ENCODE measurements around the gene OR5K4.

Gene OR5K4

DNA sequence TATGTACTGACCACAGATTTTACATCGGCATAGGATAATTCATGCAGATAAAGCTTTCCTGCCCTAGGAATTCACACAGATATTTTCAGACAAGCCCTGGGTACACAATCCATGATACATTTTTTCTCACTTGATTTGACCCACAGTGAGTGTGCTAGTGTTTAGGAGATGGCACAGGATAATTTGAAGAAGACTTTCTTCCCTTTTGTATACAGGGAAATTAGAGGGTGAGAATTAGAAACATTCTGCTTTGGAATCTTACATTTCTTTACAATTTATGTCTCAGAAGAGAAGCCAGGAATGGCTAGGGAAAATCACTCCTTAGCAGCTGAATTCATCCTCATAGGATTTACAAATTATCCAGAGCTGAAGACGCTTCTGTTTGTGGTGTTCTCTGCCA lies at the start of gene OR5K4:
Gene OR5K4 (plus strand): TSS at position 301 of the 400 bp plus-strand sequence. CDS start 0 bp downstream, at position 301.
- DNase-seq = no peak

GRCh38 chr3:98322101-98322500 lies 31.6 kb upstream of the OR5K4 start:
- DNase-seq = no peak

GRCh38 chr3:98322686-98323085 lies 31.0 kb upstream of the OR5K4 start:
- DNase-seq = no peak

DNA sequence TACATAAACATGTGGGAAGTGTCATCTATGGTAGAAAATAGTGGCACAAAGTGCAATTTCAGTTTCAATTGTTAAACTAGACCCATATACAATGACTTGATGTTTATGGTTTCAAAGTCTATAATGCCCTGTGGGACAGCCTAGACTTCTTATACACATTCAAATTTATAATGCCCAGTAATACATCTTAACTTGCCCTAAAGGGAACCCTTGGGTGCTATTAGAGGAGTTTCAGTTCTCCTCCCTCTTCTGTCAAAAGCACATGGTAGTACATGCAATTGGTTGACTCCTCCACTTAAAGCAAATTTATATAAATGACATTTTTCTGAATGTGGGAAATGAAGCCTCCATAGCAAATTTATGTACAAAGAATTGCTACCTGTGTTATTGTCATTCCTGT lies 30.2 kb upstream of the OR5K4 start:
- DNase-seq = peak; percentile 51

DNA sequence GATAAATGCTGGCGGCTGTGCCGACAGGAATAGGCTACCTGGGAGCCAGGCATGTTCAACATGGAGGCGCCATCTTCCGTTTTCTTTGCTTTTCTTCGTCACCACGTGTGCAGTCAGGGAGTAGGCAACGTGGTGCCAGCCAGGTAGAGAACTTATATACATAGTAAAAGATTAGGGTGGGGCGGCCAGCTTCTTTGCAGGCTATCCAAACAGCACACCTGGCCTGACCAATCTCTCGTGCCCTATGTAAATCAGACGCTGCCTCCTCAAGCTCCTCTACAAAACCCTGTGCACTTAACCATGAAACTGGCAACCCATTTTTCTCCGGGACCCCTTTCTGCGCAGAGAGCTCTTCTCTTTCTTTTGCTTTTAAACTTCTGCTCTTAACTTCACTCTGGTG lies 28.6 kb upstream of the OR5K4 start:
- no peak for DNase-seq

- DNase-seq = no peak
These were observed 27.4 kb upstream of the OR5K4 start for GRCh38 chr3:98326105-98326893.

- DNase-seq = no peak
These were observed 26.7 kb upstream of the OR5K4 start for GRCh38 chr3:98326945-98327344.

GRCh38 chr3:98328933-98329332 lies 24.7 kb upstream of the OR5K4 start:
- DNase-seq = no peak

DNA sequence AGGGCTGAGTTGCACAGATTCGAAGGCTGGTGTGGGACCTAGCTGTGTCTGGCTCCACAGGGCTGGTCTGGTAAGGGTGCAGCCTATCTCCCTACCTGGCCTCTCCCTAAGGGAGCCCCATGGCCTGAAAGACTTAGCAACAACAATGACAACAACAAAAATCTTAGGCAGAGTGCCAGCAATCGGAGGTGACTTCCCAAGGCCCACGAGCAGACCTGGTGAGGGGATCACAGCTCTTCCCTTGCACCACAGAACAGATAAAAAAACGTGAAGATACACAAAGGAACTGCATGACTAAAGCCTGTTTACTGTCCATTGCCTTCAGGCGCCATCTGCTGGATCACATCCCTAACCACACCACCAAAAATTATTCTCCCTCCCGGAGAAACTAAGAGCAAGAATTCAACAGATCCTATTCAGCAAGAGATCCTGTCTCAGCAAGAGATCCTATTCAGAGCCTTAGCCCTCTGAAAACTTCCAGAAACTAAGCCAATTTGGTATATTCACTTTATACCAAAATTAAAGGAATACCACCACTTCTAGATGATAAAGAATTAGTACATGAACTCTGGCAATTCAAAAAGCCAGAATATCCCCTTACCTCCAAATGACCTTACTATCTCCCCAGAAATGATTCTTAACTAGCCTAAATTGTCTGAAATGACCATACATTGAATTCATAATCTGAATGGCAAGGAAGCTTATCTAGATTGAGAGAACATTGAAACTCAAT lies 24.1 kb upstream of the OR5K4 start:
- DNase-seq = peak; percentile 34

- no peak for DNase-seq
These were observed 22.3 kb upstream of the OR5K4 start for GRCh38 chr3:98331329-98331728.

DNA sequence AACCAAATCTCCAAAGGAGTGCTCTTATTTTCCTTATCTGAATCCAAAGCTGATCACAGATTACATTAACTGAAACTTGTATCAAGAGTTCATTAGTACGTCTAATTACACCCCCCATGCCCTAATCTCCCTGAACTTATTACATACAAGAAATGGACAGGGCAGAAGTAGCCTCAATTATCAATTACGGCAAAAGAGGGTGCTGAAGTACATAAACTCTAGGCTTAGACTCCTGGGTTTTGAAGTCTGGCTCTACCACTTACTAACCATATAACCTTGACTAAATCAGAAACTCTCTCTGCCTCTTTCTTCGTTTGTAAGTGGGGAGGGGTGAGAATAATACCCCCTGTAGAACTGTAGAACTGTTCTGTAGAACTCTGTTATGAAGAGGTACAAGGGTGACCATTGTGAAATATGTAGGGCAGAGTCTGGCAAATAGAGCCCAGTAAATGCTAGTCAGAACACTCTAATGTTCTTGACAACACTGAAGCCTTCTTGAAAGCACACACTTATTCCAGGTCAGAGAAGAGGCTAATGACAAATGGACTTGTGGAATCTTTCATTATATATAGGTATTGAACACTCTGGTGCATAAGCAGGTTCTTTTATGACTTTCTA lies 19.6 kb upstream of the OR5K4 start:
- peak; percentile 26 for DNase-seq

- no peak for DNase-seq
These were observed 14.6 kb upstream of the OR5K4 start for GRCh38 chr3:98339031-98339430.

GRCh38 chr3:98341758-98342157 lies 11.9 kb upstream of the OR5K4 start:
- DNase-seq = no peak

GRCh38 chr3:98343647-98344507 lies 9.8 kb upstream of the OR5K4 start:
- peak; percentile 57 for DNase-seq

GRCh38 chr3:98350082-98350481 lies 3.6 kb upstream of the OR5K4 start:
- DNase-seq = no peak

- no peak for DNase-seq
These were observed 5.6 kb downstream of the OR5K4 start for GRCh38 chr3:98359250-98359649.

- DNase-seq = peak; percentile 67
These were observed 6.5 kb downstream of the OR5K4 start for GRCh38 chr3:98359993-98360675.

DNA sequence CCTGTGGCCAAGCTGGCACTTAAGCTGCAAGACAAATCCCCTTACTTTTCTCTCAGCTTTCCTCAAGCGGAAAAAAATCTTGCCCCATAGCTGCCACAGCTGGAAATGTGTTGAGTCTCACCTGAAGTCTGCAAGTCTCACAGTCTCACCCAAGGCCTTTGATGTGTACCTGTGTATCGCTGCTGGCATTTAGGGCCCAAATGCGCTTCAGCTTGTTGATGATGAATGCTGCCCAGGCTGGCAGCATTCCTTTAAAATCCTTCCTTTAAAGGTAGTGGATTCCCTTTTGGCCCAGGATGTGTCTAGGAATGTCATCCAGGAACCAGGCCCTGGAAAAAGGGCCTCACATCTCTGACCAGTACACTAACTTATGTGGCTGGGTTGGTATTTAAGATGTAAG lies 7.0 kb downstream of the OR5K4 start:
- no peak for DNase-seq

DNA sequence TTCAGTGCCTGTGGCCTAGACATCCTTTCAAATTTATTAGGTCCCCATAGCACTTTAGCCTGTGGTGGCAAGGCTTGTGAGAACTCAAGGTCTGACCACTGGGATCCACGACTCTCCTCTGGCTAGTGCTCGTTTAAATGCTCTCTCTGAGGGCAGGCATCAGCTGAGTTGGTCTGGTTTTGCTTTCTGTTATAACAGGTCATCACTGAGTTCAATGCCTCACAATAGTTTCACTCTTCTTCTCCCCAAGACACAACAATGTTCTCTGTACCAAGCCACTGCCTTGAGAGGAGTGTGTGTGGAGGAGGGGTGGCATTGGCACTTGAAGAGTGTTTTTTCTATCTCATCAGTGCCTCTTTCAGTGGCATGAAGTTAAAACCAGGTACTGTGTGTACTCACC lies 7.6 kb downstream of the OR5K4 start:
- DNase-seq = no peak

GRCh38 chr3:98367464-98368246 lies 14.0 kb downstream of the OR5K4 start:
- no peak for DNase-seq

DNA sequence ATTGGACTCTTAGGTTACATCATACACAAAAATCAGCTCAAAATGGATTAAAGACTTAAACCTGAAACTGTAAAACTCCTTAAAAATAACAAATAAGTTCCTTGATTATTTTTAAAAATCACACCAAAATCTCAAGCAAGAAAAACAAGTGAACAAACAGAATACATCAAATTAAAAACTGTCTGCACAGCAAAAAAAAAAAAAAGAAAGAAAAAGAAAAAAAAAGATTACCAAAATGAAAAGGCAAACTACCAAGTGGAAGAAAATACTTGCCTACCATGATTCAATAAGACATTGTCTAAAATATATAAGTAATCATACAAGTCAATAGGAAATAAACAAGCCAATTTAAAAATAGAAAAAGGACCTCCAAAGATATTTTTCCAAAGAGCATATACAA lies 17.5 kb downstream of the OR5K4 start:
- DNase-seq = no peak

- no peak for DNase-seq
These were observed 18.2 kb downstream of the OR5K4 start for GRCh38 chr3:98371853-98372252.

Measured in MV-4-11 (cell line).